ENCODE results near the gene IL1F10.

- TF ChIP-seq POLR2A (IDR thresholded peaks at IDR 0.05) (no peak), CTCF (IDR thresholded peaks at IDR 0.05) (no peak), EP300 (IDR thresholded peaks at IDR 0.05) (no peak)
These were observed 6.5 kb upstream of the IL1F10 start for GRCh38 chr2:113061241-113061640.
